HepG2 (cell line): ENCODE results near the gene TNIP1. TPM values are rescaled to one million over a fixed set of nuclear protein-coding genes. Genes with fewer than 3 reads are reported as not detected.

ENCODE experiments used
- ATAC-seq: fragments of 200-7000 bp; cut with Tn5 transposase; 3 replicates; pipeline ENCODE4 v1.9.1; 2020; ENCODE audit warnings: mild to moderate bottlenecking, moderate library complexity
- BruUV-seq: library from RNA; stranded (reverse); fragments of 400-500 nt; replicated peaks from 2 replicates; lab custom pipeline; 2021; lab: Mats Ljungman, UMichigan
- CTCF ChIA-PET: fragments of 300-600 bp; formaldehyde crosslinking; extraction: SDS; loops from one replicate; lab custom pipeline; 2021; ENCODE audit warnings: low total read pairs, inconsistent platforms, low intra/inter-chr PET ratio; lab: Yijun Ruan, JAX
- POLR2A ChIA-PET: fragments of 350-600 bp; sonication (Branson Sonifier 250); formaldehyde crosslinking; loops from one replicate; lab custom pipeline; 2020; ENCODE audit warnings: antibody characterized with exemption, inconsistent platforms; lab: Yijun Ruan, JAX
- DNase-seq: peaks from one replicate; pipeline ENCODE4 v3.0.0-alpha.2; 2015; ENCODE audit warnings: low spot score
- FAIRE-seq: peaks from 3 replicates; lab custom pipeline; 2011; peaks lifted over from hg19 to GRCh38; lab: Jason Lieb, UNC
- H2AFZ ChIP-seq: one replicate; pipeline ENCODE4 v1.6.1; 2011; ENCODE audit warnings: low read length, inconsistent platforms
- H3K27ac ChIP-seq: fragments of 300-600 bp; 3 replicates; pipeline ENCODE4 v1.8.0; 2011; ENCODE audit warnings: mixed run types, mild to moderate bottlenecking, mixed read lengths, low read length, inconsistent platforms; ENCODE audit not compliant: insufficient read depth; ENCODE audit errors: extremely low read length
- H3K27me3 ChIP-seq, 2 experiments: fragments of 200-600 bp in 1 of 2; 2 replicates in 1 of 2; 3 replicates in 1 of 2; pipeline versions ENCODE4 v1.6.0 to v1.8.0; 2011; ENCODE audit warnings: low read length in 2 of 2, mild to moderate bottlenecking in 2 of 2, moderate library complexity in 2 of 2, inconsistent platforms in 1 of 2; ENCODE audit not compliant: insufficient read depth in 2 of 2, control insufficient read depth in 1 of 2
- H3K36me3 ChIP-seq, 2 experiments: fragments of 200-600 bp in 1 of 2; replicated peaks in 1 of 2; 2 replicates in 1 of 2; 3 replicates in 1 of 2; pipeline versions ENCODE4 v1.5.1 to v1.8.0; 2011; ENCODE audit warnings: low read length in 2 of 2, inconsistent platforms in 1 of 2; ENCODE audit not compliant: insufficient read depth in 2 of 2, control insufficient read depth in 1 of 2
- H3K4me1 ChIP-seq: 2 replicates; pipeline ENCODE4 v1.5.1; 2012; ENCODE audit warnings: low read length, inconsistent platforms; ENCODE audit not compliant: insufficient read depth
- H3K4me2 ChIP-seq: 2 replicates; pipeline ENCODE4 v1.6.0; 2011; ENCODE audit warnings: low read depth, low read length, inconsistent platforms
- H3K4me3 ChIP-seq, 3 experiments: fragments of 200-600 bp in 1 of 3; sonication (generic), shearing (Covaris generic) in 1 of 3; replicated peaks in 1 of 3; 2 replicates each; pipeline ENCODE4 v1.5.1; 2011 to 2016; ENCODE audit warnings: low read length in 3 of 3, inconsistent platforms in 2 of 3, low read depth in 2 of 3, mild to moderate bottlenecking in 2 of 3, control low read depth in 1 of 3, mixed read lengths in 1 of 3; ENCODE audit not compliant: insufficient read depth in 1 of 3
- H3K79me2 ChIP-seq: one replicate; pipeline ENCODE4 v1.6.1; 2011; ENCODE audit warnings: low read length, inconsistent platforms; ENCODE audit not compliant: insufficient read depth
- H3K9ac ChIP-seq: 2 replicates; pipeline ENCODE4 v1.6.0; 2011; ENCODE audit warnings: mild to moderate bottlenecking, low read depth, low read length, inconsistent platforms; ENCODE audit not compliant: insufficient read depth
- H3K9me3 ChIP-seq: 2 replicates; pipeline ENCODE4 v1.5.1; 2012; ENCODE audit warnings: mild to moderate bottlenecking, low read length
- H4K20me1 ChIP-seq: 2 replicates; pipeline ENCODE4 v1.6.0; 2011; ENCODE audit warnings: inconsistent platforms, mild to moderate bottlenecking, low read length, moderate library complexity; ENCODE audit not compliant: insufficient read depth
- CHD4 ChIP-seq: fragments of 200-600 bp; sonication (generic); IDR thresholded peaks from 2 replicates; pipeline ENCODE4 v1.7.0; 2017; ENCODE audit warnings: mild to moderate bottlenecking, low read length, borderline replicate concordance
- HNRNPH1 ChIP-seq: fragments of 200-400 bp; formaldehyde crosslinking; optimal IDR thresholded peaks from 2 replicates; pipeline ENCODE3; 2017; ENCODE audit warnings: mild to moderate bottlenecking, low read depth, low read length
- HNRNPK ChIP-seq: fragments of 200-400 bp; formaldehyde crosslinking; IDR thresholded peaks from 2 replicates; pipeline ENCODE4 v1.6.1; 2018; ENCODE audit warnings: low read length, low read depth, moderate library complexity, mild to moderate bottlenecking; ENCODE audit not compliant: poor library complexity, severe bottlenecking
- ZNF18 ChIP-seq: sonication (generic); formaldehyde crosslinking; IDR thresholded peaks from 2 replicates; pipeline ENCODE4 v1.8.0; 2022; ENCODE audit warnings: mild to moderate bottlenecking, missing genetic modification reagents; ENCODE audit not compliant: insufficient replicate concordance
- ZNF317 ChIP-seq: sonication (generic); formaldehyde crosslinking; IDR thresholded peaks from 2 replicates; pipeline ENCODE4 v1.5.0; 2020; ENCODE audit warnings: mild to moderate bottlenecking, missing genetic modification reagents
- ZNF574 ChIP-seq: sonication (generic); formaldehyde crosslinking; IDR thresholded peaks from 2 replicates; pipeline ENCODE4 v1.4.0; 2020; ENCODE audit warnings: missing genetic modification reagents
- WGBS: methylation state at CpG from one replicate; pipeline ENCODE4 v1.1.6; 2017; ENCODE audit warnings: low lambda C conversion rate; 5-methylcytosine and 5-hydroxymethylcytosine counted together
- in situ Hi-C: cut with HindIII; loops from 2 replicates; pipeline ENCODE4 v1.10.0; 2017; ENCODE audit warnings: low pct_unique_long_range_greater_than_20kb; ENCODE audit not compliant: extremely low pct_ligation_motif_present
- intact Hi-C: fragments of 100-400 bp; cut with micrococcal nuclease; formaldehyde crosslinking; loops from one replicate; pipeline ENCODE4 v1.10.0; 2022; ENCODE audit not compliant: unreplicated experiment
- polyA plus RNA-seq, 8 experiments: library from polyadenylated mRNA; depleted of rRNA in 3 of 8; stranded (reverse) in 7 of 8; unstranded in 1 of 8; fragments of >200 nt; fragmentation: Illumina TruSeq in 4 of 8; extraction: Trizol in 4 of 8; gene quantifications; 2 replicates each; pipeline versions ENCODE4 v1.2.1 to v1.2.3, GENCODE V29; 2011 to 2016; ENCODE audit warnings: low read depth in 4 of 8, missing spikeins in 1 of 8, mixed read lengths in 1 of 8; ENCODE audit not compliant: insufficient read depth in 1 of 8
- total RNA-seq, 5 experiments: library from RNA; depleted of rRNA; stranded (reverse); fragments of >200 nt; fragmentation: Illumina TruSeq; extraction: Trizol; gene quantifications; 2 replicates each; pipeline ENCODE4 v1.2.3, GENCODE V29; 2016; ENCODE audit warnings: low read depth in 1 of 5

The TNIP1 gene
- total and polyA plus RNA-seq, 2 of the 13 experiments (the other 11 are each of a cell fraction or from before 2014, with no cell fraction given): 26.2 to 45.9 TPM

- no peak for TF ChIP-seq ZNF574
- TF ChIP-seq ZNF317 (CRISPR knock-in tag): 0 out of 2 replicates have a peak, but pooled peaks have one; percentile 42
Measured at GRCh38 chr5:151014680-151015343, 66.0 kb downstream of the TNIP1 start (continued).

GRCh38 chr5:151012862-151013261 lies 68.0 kb downstream of the TNIP1 start:
- POLR2A ChIA-PET: interaction anchor here (1.8 kb wide), 1 partner anchor 7 kb away, joined by 8 read pairs; the partner anchor contains the start of gene GPX3
- TF ChIP-seq ZNF18 (CRISPR knock-in tag) (no peak), CHD4 (no peak), HNRNPH1 (no peak), HNRNPK (no peak)
- TF ChIP-seq, all 625 proteins: peak for 0
- H3K9me3 ChIP-seq: no peaks in the 10 kb centered on the region
- intact Hi-C loops: no loop called here
- no peak for FAIRE-seq
- CTCF ChIA-PET: no interaction called here
- no peak overlapping the region for H3K4me2 ChIP-seq
- ATAC-seq: no peak
- no peak overlapping the region for H3K27ac ChIP-seq
- no peaks in the 10 kb centered on the region for H3K79me2 ChIP-seq
- no peaks in the 10 kb centered on the region for H3K27me3 ChIP-seq
- 97% methylated on average over 6 of the region's 6 CpGs for WGBS
- no peaks in the 10 kb centered on the region for H4K20me1 ChIP-seq
- no peaks in the 10 kb centered on the region for H3K36me3 ChIP-seq
- peaks cover 93% of the 10 kb centered on the region for H3K4me1 ChIP-seq
- H3K4me3 ChIP-seq: no peak overlapping the region
- no peak overlapping the region for H2AFZ ChIP-seq
- DNase-seq: no peak
- H3K9ac ChIP-seq: no peak overlapping the region
- no TSS peak for BruUV-seq
- in situ Hi-C loops: no loop called here
